K562 (cell line): ENCODE measurements around the gene CSNK1G3. TPM values are rescaled to one million over a fixed set of nuclear protein-coding genes. Genes with fewer than 3 reads are reported as not detected.

ENCODE experiments used
- ATAC-seq: fragments of 200-7000 bp; cut with Tn5 transposase; 3 replicates; pipeline ENCODE4 v1.9.1; 2020; ENCODE audit warnings: moderate library complexity
- BruUV-seq: library from RNA; stranded (reverse); fragments of 400-500 nt; replicated peaks from 2 replicates; lab custom pipeline; 2021; lab: Mats Ljungman, UMichigan
- CTCF ChIA-PET: fragments of 300-600 bp; formaldehyde crosslinking; extraction: SDS; loops from one replicate; lab custom pipeline; 2021; ENCODE audit warnings: low intra/inter-chr PET ratio; lab: Yijun Ruan, JAX
- POLR2A ChIA-PET: fragments of 300-600, 350-650 bp; sonication (Branson Sonifier 250); formaldehyde crosslinking; extraction: SDS; loops from one replicate; lab custom pipeline; 2021; ENCODE audit warnings: antibody characterized with exemption, inconsistent platforms; lab: Yijun Ruan, JAX
- DNase-seq, 4 experiments: peaks; one replicate each; pipeline versions ENCODE4 v3.0.0 to v3.0.0-alpha.2; 2011 to 2018; ENCODE audit warnings: low spot score in 3 of 4, mixed read lengths in 3 of 4; ENCODE audit errors: extremely low read depth in 1 of 4
- FAIRE-seq: peaks from 2 replicates; lab custom pipeline; 2011; peaks lifted over from hg19 to GRCh38; lab: Jason Lieb, UNC
- H2AFZ ChIP-seq: 2 replicates; pipeline ENCODE4 v1.6.0; 2011; ENCODE audit warnings: low read depth, low read length, control low read depth, inconsistent platforms
- H3K27ac ChIP-seq: fragments of 200-600 bp; 3 replicates; pipeline ENCODE4 v1.8.0; 2011; ENCODE audit warnings: low read depth, mild to moderate bottlenecking, control low read depth, inconsistent platforms, low read length, moderate library complexity, mixed read lengths; ENCODE audit errors: extremely low read depth
- H3K27me3 ChIP-seq, 2 experiments: fragments of 300-600 bp in 1 of 2; 2 replicates in 1 of 2; 3 replicates in 1 of 2; pipeline versions ENCODE4 v1.6.0 to v1.8.0; 2011; ENCODE audit warnings: inconsistent platforms in 2 of 2, low read length in 2 of 2, mild to moderate bottlenecking in 1 of 2, mixed read lengths in 1 of 2, moderate library complexity in 1 of 2; ENCODE audit not compliant: control insufficient read depth in 2 of 2, insufficient read depth in 2 of 2
- H3K36me3 ChIP-seq: fragments of 300-600 bp; 3 replicates; pipeline ENCODE4 v1.8.0; 2011; ENCODE audit warnings: mild to moderate bottlenecking, low read length, inconsistent platforms; ENCODE audit not compliant: control insufficient read depth, insufficient read depth
- H3K4me1 ChIP-seq, 2 experiments: fragments of 200-600 bp in 1 of 2; replicated peaks in 1 of 2; 2 replicates in 1 of 2; 3 replicates in 1 of 2; pipeline versions ENCODE4 v1.5.1 to v1.8.0; 2011; ENCODE audit warnings: inconsistent platforms in 2 of 2, low read length in 2 of 2, mild to moderate bottlenecking in 1 of 2, mixed read lengths in 1 of 2, moderate library complexity in 1 of 2; ENCODE audit not compliant: control insufficient read depth in 2 of 2, insufficient read depth in 2 of 2
- H3K4me2 ChIP-seq: 2 replicates; pipeline ENCODE4 v1.6.1; 2011; ENCODE audit warnings: low read length, control low read depth, inconsistent platforms, mixed read lengths; ENCODE audit not compliant: insufficient read depth
- H3K4me3 ChIP-seq: fragments of 200-600 bp; sonication (generic), shearing (Covaris generic); 2 replicates; pipeline ENCODE4 v1.5.1; 2016; ENCODE audit warnings: control low read depth, inconsistent platforms
- H3K79me2 ChIP-seq: fragments of 200-600 bp; 3 replicates; pipeline ENCODE4 v1.8.0; 2011; ENCODE audit warnings: low read length, inconsistent platforms; ENCODE audit not compliant: control insufficient read depth, insufficient read depth
- H3K9ac ChIP-seq, 2 experiments: 2 replicates each; pipeline versions ENCODE4 v1.6.0 to v1.6.1; 2011; ENCODE audit warnings: low read depth in 2 of 2, low read length in 2 of 2, control low read depth in 1 of 2, inconsistent platforms in 1 of 2, mild to moderate bottlenecking in 1 of 2, mixed read lengths in 1 of 2; ENCODE audit not compliant: insufficient read depth in 1 of 2
- H3K9me1 ChIP-seq: one replicate; pipeline ENCODE4 v1.6.0; 2011; ENCODE audit warnings: inconsistent platforms, mild to moderate bottlenecking, low read length, moderate library complexity; ENCODE audit not compliant: control insufficient read depth, insufficient read depth
- H3K9me3 ChIP-seq: replicated peaks from 2 replicates; pipeline ENCODE4 v1.5.1; 2011; ENCODE audit warnings: low read depth, low read length, inconsistent platforms; ENCODE audit not compliant: control insufficient read depth, insufficient read depth
- H4K20me1 ChIP-seq: replicated peaks from 2 replicates; pipeline ENCODE4 v1.6.1; 2011; ENCODE audit warnings: low read length, inconsistent platforms, mixed read lengths; ENCODE audit not compliant: control insufficient read depth, insufficient read depth
- EGR1 ChIP-seq: fragments of 450-650 bp; conservative IDR thresholded peaks from 2 replicates; pipeline ENCODE4 v1.6.1; 2017; ENCODE audit warnings: mild to moderate bottlenecking
- NCOA4 ChIP-seq: fragments of 450-650 bp; IDR thresholded peaks from 2 replicates; pipeline ENCODE4 v1.6.1; 2018; ENCODE audit warnings: mild to moderate bottlenecking; ENCODE audit not compliant: partially characterized antibody
- TOE1 ChIP-seq, 2 experiments: fragments of 450-650 bp in 1 of 2; sonication (generic) in 1 of 2; formaldehyde crosslinking in 1 of 2; IDR thresholded peaks; 2 replicates each; pipeline versions ENCODE4 v1.7.1 to v1.8.0; 2016 to 2022; ENCODE audit warnings: borderline replicate concordance in 2 of 2, mild to moderate bottlenecking in 2 of 2, antibody characterized with exemption in 1 of 2, inconsistent platforms in 1 of 2, low read depth in 1 of 2, missing genetic modification reagents in 1 of 2, moderate library complexity in 1 of 2
- WGBS: fragments of 100-300 bp; shearing (Covaris generic); methylation state at CpG from one replicate; pipeline ENCODE4 v1.1.6; 2016; ENCODE audit warnings: low coverage, mixed read lengths; ENCODE audit not compliant: insufficient coverage; ENCODE audit errors: missing lambda C conversion rate; 5-methylcytosine and 5-hydroxymethylcytosine counted together
- in situ Hi-C: fragments of 300-500 bp; cut with MboI; formaldehyde crosslinking; loops from 4 replicates; pipeline ENCODE4 v1.15.0; 2018; ENCODE audit warnings: inconsistent platforms, mixed read lengths
- intact Hi-C: fragments of 100-400 bp; cut with micrococcal nuclease; formaldehyde crosslinking; loops from 2 replicates; pipeline ENCODE4 v1.14.2; 2022
- polyA plus RNA-seq, 8 experiments: library from polyadenylated mRNA; depleted of rRNA in 4 of 8; stranded (reverse) in 5 of 8; unstranded in 3 of 8; fragments of >200 nt; fragmentation: Nextera tagmentation in 2 of 8; fragmentation: Illumina TruSeq in 1 of 8; extraction: Ambion mirVana in 2 of 8; extraction: Trizol in 1 of 8; gene quantifications; 2 replicates each; pipeline versions ENCODE4 v1.2.1 to v1.2.3, GENCODE V29; 2011 to 2014; ENCODE audit warnings: inconsistent platforms in 1 of 8, missing spikeins in 1 of 8
- total RNA-seq, 7 experiments: library from RNA; depleted of rRNA in 6 of 7; stranded (reverse); fragments of >200 nt in 6 of 7; fragmentation: Illumina TruSeq in 2 of 7; extraction: Trizol in 2 of 7; gene quantifications; 2 replicates each; pipeline versions ENCODE4 v1.2.1 to v1.2.3, GENCODE V29; 2011 to 2021; ENCODE audit warnings: low replicate concordance in 1 of 7

The CSNK1G3 gene
- total and polyA plus RNA-seq, 9 of the 15 experiments (the other 6 are each of a cell fraction or from before 2014, with no cell fraction given): 8.3 to 27.6 (median 16.5) TPM

- no peak for TF ChIP-seq TOE1 (IDR thresholded peaks at IDR 0.05; ENCODE audit: borderline replicate concordance)
- TF ChIP-seq TOE1 (CRISPR knock-in tag; IDR thresholded peaks at IDR 0.05; ENCODE audit: borderline replicate concordance, low read depth): no peak
- TF ChIP-seq EGR1: 0 out of 2 replicates have a peak, but pooled peaks have one; percentile 11
Observed at GRCh38 chr5:123512611-123513461, 859 bp downstream of the CSNK1G3 start (continued).

- H3K36me3 ChIP-seq: no peaks in the 10 kb centered on the region
- H3K9ac ChIP-seq: no peak overlapping the region
- H3K4me3 ChIP-seq: no peak overlapping the region
- H2AFZ ChIP-seq: no peak overlapping the region
- FAIRE-seq (no peak), DNase-seq (no peak), ATAC-seq (no peak)
- intact Hi-C loops (loop anchor here (2.0 to 5.0 kb wide), 2 partner anchors 14 to 42 kb away; no protein-coding TSS in a partner anchor), in situ Hi-C loops (no loop called here)
- H3K9me1 ChIP-seq: no peaks in the 10 kb centered on the region
- peak overlapping the region; percentile 29; the same call in 1 of the 2 replicates for H3K4me2 ChIP-seq
- H3K79me2 ChIP-seq: peaks cover 67% of the 10 kb centered on the region
- TSS peak; percentile 26 for BruUV-seq
- WGBS: 50% methylated on average over 5 of the region's 5 CpGs
- no peak overlapping the region for H3K27ac ChIP-seq
- POLR2A ChIA-PET: interaction anchor here (0.6 to 1.8 kb wide), 2 partner anchors 92 to 1054 kb away, joined by 3 to 6 read pairs; partner anchors contain the start of gene CEP120
- no peak for TF ChIP-seq NCOA4
- H3K27me3 ChIP-seq: no peaks in the 10 kb centered on the region
- CTCF ChIA-PET: no interaction called here
- peaks cover 0 to 15% of the 10 kb centered on the region in 2 experiments; a peak in 3 of 5 replicates for H3K4me1 ChIP-seq
- H4K20me1 ChIP-seq: peaks cover 5% of the 10 kb centered on the region; the same call in 1 of the 2 replicates
- 0 out of 2 replicates have a peak, but pooled peaks cover 3% of the 10 kb centered on the region for H3K9me3 ChIP-seq
Observed at GRCh38 chr5:123514615-123515355, 2.8 kb downstream of the CSNK1G3 start.
